ENCODE results near the gene UPK1A.

UPK1A gene

GRCh38 chr19:35715355-35715809 lies 49.1 kb downstream of the UPK1A start:
- DNase-seq (ENCODE audit: low read depth, low spot score) = no peak
- TF ChIP-seq CTCF (IDR thresholded peaks at IDR 0.05; ENCODE audit: low read depth, low read length) = no peak
- H3K4me3 ChIP-seq (ENCODE audit: low read depth, low read length) = no peak overlapping the region
- in situ Hi-C loops (cut with HindIII; ENCODE audit: low sequenced_read_pairs) = no loop called here

DNA sequence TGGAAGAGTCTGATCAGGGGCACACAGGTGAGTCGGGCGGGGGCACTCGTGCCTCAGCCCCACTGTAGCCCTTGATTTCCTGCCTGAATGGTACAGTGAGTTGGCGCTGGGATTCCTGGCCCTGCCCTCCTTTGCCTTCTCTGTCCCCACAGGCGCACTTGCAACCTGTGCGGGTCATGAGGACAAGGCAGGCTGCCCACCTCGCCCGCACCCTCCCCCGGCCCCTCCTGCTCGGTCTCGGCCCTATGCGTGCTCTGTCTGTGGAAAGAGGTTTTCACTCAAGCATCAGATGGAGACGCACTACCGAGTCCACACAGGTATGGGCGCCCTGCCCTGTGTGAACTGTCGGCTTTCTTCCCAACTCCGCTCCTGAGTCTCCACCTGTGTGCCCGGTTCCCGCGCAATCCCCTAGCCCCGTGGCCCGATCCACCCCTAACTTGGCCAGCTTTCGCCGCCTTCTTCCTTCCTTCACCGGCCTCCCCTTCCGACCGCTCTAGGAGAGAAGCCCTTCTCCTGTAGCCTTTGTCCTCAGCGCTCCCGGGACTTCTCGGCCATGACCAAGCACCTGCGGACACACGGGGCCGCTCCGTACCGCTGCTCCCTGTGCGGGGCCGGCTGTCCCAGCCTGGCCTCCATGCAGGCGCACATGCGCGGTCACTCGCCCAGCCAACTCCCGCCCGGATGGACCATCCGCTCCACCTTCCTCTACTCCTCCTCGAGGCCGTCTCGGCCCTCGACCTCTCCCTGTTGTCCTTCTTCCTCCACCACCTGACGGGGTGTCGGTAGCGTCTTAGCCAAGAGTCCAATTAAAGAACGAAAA lies 49.9 kb downstream of the UPK1A start:
- in situ Hi-C loops (cut with HindIII; ENCODE audit: low sequenced_read_pairs) = no loop called here
- TF ChIP-seq CTCF (IDR thresholded peaks at IDR 0.05; ENCODE audit: low read depth, low read length) = no peak
- DNase-seq (ENCODE audit: low read depth, low spot score) = no peak
- peak overlapping the region; percentile 75 for H3K4me3 ChIP-seq (ENCODE audit: low read depth, low read length)

- in situ Hi-C loops (cut with HindIII; ENCODE audit: low sequenced_read_pairs) = no loop called here
- TF ChIP-seq CTCF (IDR thresholded peaks at IDR 0.05; ENCODE audit: low read depth, low read length) = peak; percentile 93
- peak; percentile 85 for DNase-seq (ENCODE audit: low read depth, low spot score)
- peak overlapping the region; percentile 75 for H3K4me3 ChIP-seq (ENCODE audit: low read depth, low read length)
These were observed 50.7 kb downstream of the UPK1A start for GRCh38 chr19:35716801-35717664.

DNA sequence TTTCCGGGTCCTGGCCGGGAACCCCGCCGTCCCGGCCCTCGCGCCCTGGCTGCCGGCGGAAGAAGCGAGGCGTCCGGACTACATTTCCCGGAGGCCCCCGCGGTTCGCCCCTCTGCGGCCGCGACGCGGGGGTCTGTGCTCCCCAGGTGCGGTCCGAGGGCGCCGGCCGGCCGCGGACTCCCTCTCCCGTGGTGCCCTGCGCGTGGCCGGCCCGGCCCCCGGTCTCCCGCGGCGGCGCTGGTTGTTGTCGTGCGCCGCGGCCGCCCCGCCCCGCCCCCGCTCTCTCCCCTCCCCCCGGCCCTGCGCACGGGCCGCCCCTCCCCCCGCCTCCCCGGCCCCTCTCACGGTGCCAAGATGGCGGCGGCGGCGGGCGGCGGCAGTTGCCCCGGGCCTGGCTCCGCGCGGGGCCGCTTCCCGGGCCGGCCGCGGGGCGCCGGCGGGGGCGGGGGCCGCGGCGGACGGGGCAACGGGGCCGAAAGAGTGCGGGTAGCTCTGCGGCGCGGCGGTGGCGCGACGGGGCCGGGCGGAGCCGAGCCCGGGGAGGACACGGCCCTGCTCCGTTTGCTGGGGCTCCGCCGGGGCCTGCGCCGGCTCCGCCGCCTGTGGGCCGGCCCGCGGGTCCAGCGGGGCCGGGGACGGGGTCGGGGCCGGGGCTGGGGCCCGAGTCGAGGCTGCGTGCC lies 51.5 kb downstream of the UPK1A start, which contains the start of gene KMT2B:
Gene KMT2B, plus strand, starts transcription at position 339 of the 680 bp plus-strand sequence. Its CDS starts 16 bp downstream, at position 355.
- in situ Hi-C loops (cut with HindIII; ENCODE audit: low sequenced_read_pairs) = no loop called here
- H3K4me3 ChIP-seq (ENCODE audit: low read depth, low read length) = peak within 1 kb of the TSS; percentile 82
- peak; percentile 98 for DNase-seq (ENCODE audit: low read depth, low spot score)
- TF ChIP-seq CTCF (IDR thresholded peaks at IDR 0.05; ENCODE audit: low read depth, low read length) = no peak

GRCh38 chr19:35718345-35719041 lies 52.2 kb downstream of the UPK1A start:
- peak overlapping the region; percentile 82 for H3K4me3 ChIP-seq (ENCODE audit: low read depth, low read length)
- in situ Hi-C loops (cut with HindIII; ENCODE audit: low sequenced_read_pairs) = no loop called here
- DNase-seq (ENCODE audit: low read depth, low spot score) = peak; percentile 2
- no peak for TF ChIP-seq CTCF (IDR thresholded peaks at IDR 0.05; ENCODE audit: low read depth, low read length)
